GM19351 (cell line): ENCODE measurements around the gene UBE2J1.
A peak's percentile ranks its signal among the peaks of the same experiment; 100 is the strongest.

Experiments used
- ATAC-seq: cut with Tn5 transposase; IDR thresholded peaks from one replicate; pipeline ENCODE4 v1.9.1; 2021; ENCODE audit warnings: mild to moderate bottlenecking, moderate library complexity; ENCODE audit not compliant: unreplicated experiment

UBE2J1 gene

DNA sequence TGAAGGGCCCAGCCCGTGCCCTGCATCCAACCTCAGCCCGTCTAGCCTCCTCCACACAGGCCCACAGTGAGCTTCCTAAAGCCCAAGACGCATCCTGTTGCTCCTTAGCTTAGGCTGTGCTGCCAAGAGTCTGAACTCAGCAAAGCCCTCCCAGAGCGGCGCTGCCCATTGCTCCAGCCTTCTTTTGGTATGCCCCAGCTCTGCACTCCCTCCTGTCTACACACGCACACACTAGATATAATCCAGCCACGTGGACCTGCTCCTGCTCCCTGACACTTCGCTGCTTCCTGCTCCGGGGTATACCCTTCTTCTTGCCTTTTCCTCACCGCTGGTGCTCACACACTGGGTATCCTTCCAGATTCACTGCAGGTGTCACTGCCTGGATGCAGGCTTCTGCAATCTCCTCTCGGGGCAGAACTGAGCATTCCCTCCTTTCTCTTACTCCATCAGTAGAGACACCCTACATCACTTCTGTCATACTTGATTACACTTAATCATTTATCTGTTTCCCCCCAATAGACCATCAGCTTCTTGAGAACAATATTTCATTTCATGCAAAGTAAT, 61.2 kb downstream of the UBE2J1 start:
- ATAC-seq, result no peak

DNA sequence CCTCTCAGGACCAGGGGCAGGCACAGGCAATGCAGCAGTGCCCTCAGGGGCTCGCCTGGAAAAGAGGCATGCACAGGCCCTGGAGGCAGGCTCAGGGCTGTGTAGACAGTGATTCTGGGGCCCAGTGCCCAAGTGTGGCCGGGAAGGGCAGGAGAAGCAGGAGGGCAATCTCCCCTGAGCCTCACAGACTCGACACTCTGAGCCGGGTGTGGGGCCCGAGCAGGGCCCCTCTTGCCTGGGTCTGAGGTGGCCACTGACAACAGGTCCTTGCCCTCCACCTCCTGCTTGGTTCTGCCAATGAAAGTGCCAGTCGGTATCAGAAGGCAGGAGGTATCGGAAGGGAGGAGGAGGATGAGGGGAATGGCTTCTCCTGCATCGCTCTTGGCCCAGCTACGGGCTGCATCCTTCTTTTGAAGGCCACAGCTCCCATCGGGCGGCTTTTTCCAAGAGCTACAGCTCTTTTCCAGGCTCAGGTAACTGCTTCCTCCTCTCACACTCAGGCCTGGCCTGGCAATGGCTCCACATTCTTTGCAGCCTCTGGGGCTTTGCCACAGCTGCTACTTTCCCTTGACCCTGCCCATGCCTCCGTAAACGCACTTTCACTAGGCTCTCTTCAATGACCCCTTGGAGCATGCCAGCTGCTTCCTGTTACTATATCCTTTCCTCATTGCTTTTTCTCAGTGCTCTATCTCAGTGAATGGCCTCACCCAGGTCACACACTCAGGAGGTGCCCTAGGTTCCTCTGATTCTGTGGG, 61.9 kb downstream of the UBE2J1 start:
- ATAC-seq, result no peak

DNA sequence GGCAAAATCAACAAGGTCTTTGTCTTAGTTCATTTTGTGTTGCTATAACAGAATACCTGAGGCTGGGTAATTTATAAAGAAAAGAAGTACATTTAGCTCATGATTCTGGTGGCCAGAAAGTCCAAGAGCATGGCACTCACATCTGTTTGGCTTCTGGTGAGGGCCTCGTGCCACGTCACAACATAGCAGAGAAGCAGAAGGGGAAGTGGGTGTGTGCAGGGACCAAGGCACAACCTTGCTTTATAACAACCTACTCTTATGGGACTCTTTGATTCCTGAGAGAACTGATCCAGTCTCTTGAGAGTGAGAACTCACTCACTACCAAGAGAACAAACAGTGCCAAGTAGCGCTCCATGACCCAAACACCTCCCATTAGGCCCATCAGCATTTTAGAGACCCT, 62.8 kb downstream of the UBE2J1 start:
- no peak for ATAC-seq

DNA sequence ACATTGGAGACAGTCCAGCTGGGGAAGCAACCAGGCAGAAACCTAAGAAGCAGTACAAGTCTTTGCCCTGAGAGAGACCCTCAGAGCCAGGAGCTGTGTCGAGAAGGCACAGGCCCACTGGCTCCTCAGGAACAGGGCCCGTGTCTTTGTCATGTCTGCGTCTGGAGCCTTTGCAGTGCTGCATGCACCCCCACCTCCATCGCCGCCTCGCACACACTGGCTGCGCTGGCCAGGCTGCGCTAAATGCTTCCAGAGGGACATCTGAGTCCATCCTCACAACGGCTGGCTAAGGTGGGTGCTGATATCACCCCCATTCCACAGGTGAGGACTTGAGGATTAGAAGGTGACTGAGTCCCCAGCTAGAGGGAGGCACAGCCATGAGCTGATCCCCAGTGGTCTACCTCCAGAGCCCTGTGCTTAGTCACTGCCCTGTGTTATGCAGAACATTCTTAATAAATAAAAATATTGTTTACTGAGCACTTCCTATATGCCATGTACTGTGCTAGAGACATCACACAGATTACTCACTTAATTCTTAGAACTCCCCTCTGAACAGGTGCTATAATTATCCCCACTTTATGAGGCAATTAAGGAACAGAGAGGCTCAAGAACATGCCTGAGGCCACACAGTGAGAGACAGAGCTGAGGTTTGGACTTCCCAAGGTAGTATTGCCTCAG, 65.0 kb downstream of the UBE2J1 start:
- ATAC-seq, result no peak

DNA sequence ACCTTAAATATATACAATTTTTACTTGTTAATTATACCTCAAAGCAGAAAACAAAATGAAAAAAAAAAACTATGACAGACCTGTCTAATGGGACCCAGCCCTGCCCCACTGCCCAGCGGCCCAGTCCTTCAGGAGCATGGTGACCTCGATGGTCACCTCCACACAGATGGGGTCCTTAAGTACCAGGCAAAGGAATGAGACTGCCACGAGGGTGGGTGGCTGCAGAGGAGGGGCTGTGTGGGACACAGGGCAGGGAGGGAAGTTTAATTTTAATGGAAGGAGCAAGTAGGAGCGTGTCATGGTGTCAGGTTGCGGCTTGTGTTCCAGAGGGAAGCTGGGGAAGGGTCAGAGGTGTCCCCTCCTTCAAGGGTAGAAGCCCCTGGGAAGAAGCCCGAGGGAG, 66.0 kb downstream of the UBE2J1 start:
- ATAC-seq, result no peak

DNA sequence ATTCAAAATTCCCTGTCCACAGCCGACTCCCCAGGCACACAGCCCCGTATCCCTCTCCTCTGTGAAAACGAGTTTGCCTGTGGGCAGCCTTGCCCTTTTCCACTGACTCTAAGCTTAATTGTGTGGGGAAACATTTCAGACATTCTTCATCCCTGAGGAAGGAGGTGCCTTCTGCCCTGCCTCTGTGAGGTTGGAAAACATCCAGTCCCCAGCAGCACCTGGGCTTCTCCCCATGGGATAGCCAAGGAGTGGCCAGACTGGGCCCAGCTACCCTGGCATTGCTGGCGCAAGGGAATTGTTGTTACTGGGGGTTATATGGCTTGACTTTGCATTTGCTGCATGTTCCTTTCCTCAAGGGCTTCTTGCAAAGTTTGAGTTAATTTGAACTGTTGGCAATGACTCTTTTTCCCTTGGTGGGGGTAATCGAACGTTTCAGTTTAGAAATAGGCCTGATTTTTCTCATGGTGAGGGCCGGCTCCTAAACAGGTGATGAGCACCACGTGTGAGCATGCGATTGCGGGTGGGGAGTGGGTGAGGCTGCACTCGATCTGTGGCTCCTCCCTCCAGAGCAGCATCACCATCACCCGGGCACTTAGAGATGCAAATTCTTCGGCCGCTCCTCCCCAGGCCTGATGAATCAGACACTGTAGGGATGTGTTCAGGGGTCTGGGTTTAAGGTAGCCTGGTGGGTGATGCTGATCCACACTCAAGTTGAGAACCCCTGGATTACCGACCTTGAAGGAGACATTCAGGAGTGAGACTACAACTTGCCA, 67.4 kb downstream of the UBE2J1 start:
- no peak for ATAC-seq

DNA sequence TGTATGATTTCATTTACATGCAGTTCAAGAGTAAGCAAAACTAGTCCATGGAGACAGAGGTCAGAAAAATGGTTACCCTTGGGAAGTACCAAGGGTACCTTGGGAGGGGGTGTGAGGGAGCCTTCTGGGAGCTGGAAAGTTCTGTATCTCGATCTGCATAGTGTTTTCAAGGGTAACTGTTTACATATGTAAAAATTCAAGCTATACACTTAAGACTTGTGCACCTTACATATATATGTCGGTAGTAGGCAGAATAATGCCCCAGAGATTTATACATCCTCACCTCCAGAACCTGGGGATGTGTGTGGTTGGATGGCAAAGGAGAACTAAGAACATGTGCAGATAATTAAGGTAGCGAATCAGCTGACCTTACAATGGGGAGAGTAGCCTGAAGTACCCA, 68.4 kb downstream of the UBE2J1 start:
- ATAC-seq, result no peak

DNA sequence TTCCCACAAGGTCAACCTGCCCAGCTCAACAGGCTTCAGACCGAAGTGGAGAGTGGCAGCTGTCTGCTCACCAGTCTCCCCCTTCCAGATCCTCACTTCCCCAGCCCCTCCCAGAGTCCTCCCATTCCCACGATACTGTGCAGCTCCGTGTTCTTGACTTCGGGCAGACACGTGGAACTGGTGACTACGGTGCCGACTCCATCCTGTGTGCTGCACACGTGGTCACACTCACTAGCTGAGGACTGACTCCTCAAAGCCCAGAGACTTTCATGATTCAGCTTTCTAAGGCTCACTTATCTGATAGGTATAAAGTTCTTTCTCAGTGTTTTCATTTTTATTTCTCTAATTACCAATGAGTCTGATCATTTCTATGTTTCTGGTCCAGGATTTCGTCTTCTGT, 69.8 kb downstream of the UBE2J1 start:
- ATAC-seq, result no peak

DNA sequence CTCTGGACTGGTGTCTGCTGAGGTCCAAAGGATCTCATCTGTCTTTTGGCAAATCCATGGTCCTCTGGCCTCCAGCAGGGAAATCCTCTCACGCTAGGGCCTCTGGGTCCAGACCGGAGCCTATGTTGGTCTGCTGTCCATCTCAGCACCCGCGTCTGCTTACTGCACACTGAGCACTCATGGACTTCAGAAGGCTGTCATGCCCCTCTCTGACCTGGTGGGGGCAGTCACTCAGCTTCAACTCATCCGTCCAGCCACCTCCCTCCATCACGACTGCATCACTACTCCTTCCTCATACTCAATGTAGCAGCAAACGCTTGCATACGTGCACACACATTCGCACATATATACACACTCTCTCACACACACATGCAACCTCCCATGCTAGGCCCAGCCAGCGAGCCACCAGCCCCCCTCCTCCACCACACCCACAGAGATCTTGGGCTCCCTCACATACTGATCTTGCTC, 70.7 kb downstream of the UBE2J1 start:
- ATAC-seq, result peak; percentile 100

DNA sequence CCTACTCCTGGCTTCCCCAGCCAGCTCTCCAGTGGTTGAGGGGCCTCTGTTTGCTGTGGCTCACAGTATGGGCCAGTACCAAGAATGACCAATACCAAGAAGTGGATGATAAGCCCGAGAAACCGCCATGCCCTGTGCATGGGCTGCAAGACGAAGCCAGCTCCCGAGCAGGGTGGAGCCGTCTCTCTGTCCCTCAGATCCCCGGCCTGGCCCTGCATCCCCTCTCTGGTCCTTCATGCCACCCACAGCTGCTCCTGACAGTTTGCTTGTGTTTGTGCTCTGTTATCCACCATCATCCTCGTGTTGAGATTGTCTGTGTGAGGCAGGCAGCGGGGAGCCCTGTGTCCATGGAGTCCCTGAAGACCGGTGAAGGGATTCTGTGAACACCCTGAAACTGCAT, 73.6 kb downstream of the UBE2J1 start:
- ATAC-seq, result no peak
